HepG2 (cell line): ENCODE data around the gene CD300LF. TPM values are rescaled to one million over a fixed set of nuclear protein-coding genes. Genes with fewer than 3 reads are reported as not detected.

Experiments
- ARID3A ChIP-seq: IDR thresholded peaks from 2 replicates; pipeline ENCODE4 v1.6.1; 2012; ENCODE audit warnings: low read depth, low read length, improper control_type of control experiment
- ATF6 ChIP-seq: sonication (generic); formaldehyde crosslinking; conservative IDR thresholded peaks from 2 replicates; pipeline ENCODE4 v1.4.0; 2020; ENCODE audit warnings: missing genetic modification reagents
- BCL3 ChIP-seq: sonication (generic); formaldehyde crosslinking; IDR thresholded peaks from 2 replicates; pipeline ENCODE4 v1.5.1; 2020; ENCODE audit warnings: mild to moderate bottlenecking, missing genetic modification reagents, moderate library complexity
- FOXA1 ChIP-seq, 2 experiments: fragments of 450-650 bp in 1 of 2; sonication (generic) in 1 of 2; formaldehyde crosslinking in 1 of 2; IDR thresholded peaks; 2 replicates each; pipeline versions ENCODE4 v1.4.0 to v1.6.1; 2016 to 2020; ENCODE audit warnings: missing genetic modification reagents in 1 of 2
- HNF1B ChIP-seq: sonication (generic); formaldehyde crosslinking; IDR thresholded peaks from 2 replicates; pipeline ENCODE4 v1.5.1; 2020; ENCODE audit warnings: mild to moderate bottlenecking, moderate library complexity, missing genetic modification reagents
- NFE2L1 ChIP-seq: sonication (generic); formaldehyde crosslinking; IDR thresholded peaks from 2 replicates; pipeline ENCODE4 v1.4.0; 2020; ENCODE audit warnings: missing genetic modification reagents, mild to moderate bottlenecking, borderline replicate concordance
- PLSCR1 ChIP-seq: sonication (generic); formaldehyde crosslinking; IDR thresholded peaks from 2 replicates; pipeline ENCODE4 v1.5.0; 2020; ENCODE audit warnings: missing genetic modification reagents, mild to moderate bottlenecking, borderline replicate concordance
- SNAPC4 ChIP-seq: sonication (generic); formaldehyde crosslinking; IDR thresholded peaks from 2 replicates; pipeline ENCODE4 v1.4.0; 2020; ENCODE audit warnings: mild to moderate bottlenecking, missing genetic modification reagents
- TIGD3 ChIP-seq: sonication (generic); formaldehyde crosslinking; IDR thresholded peaks from 2 replicates; pipeline ENCODE4 v1.5.1; 2020; ENCODE audit warnings: mild to moderate bottlenecking, missing genetic modification reagents, borderline replicate concordance
- ZBTB7A ChIP-seq: sonication (generic); formaldehyde crosslinking; IDR thresholded peaks from 2 replicates; pipeline ENCODE4 v1.8.0; 2022; ENCODE audit warnings: mild to moderate bottlenecking, missing genetic modification reagents
- ZNF468 ChIP-seq: sonication (generic); formaldehyde crosslinking; IDR thresholded peaks from 2 replicates; pipeline ENCODE4 v1.8.0; 2022; ENCODE audit warnings: mild to moderate bottlenecking, moderate library complexity, missing genetic modification reagents
- ZNF746 ChIP-seq: sonication (generic); formaldehyde crosslinking; IDR thresholded peaks from 2 replicates; pipeline ENCODE4 v1.8.0; 2022; ENCODE audit warnings: mild to moderate bottlenecking, missing genetic modification reagents
- polyA plus RNA-seq, 8 experiments: library from polyadenylated mRNA; depleted of rRNA in 3 of 8; stranded (reverse) in 7 of 8; unstranded in 1 of 8; fragments of >200 nt; fragmentation: Illumina TruSeq in 4 of 8; extraction: Trizol in 4 of 8; gene quantifications; 2 replicates each; pipeline versions ENCODE4 v1.2.1 to v1.2.3, GENCODE V29; 2011 to 2016; ENCODE audit warnings: low read depth in 4 of 8, missing spikeins in 1 of 8, mixed read lengths in 1 of 8; ENCODE audit not compliant: insufficient read depth in 1 of 8
- total RNA-seq, 5 experiments: library from RNA; depleted of rRNA; stranded (reverse); fragments of >200 nt; fragmentation: Illumina TruSeq; extraction: Trizol; gene quantifications; 2 replicates each; pipeline ENCODE4 v1.2.3, GENCODE V29; 2016; ENCODE audit warnings: low read depth in 1 of 5

Gene CD300LF
- total and polyA plus RNA-seq, 2 of the 13 experiments (the other 11 are each of a cell fraction or from before 2014, with no cell fraction given): not detected

- TF ChIP-seq ZBTB7A (CRISPR knock-in tag) (peak; percentile 52; the same call in 1 of the 2 replicates), ATF6 (CRISPR knock-in tag) (no peak), PLSCR1 (CRISPR knock-in tag) (no peak), ZNF468 (CRISPR knock-in tag) (no peak), NFE2L1 (CRISPR knock-in tag) (no peak), SNAPC4 (CRISPR knock-in tag) (no peak), TIGD3 (CRISPR knock-in tag) (no peak), FOXA1 (IDR thresholded peaks at IDR 0.05) (no peak), FOXA1 (CRISPR knock-in tag; IDR thresholded peaks at IDR 0.05) (peak; percentile 80), BCL3 (no peak), ARID3A (no peak), HNF1B (no peak), ZNF746 (no peak)
These were observed 45.5 kb upstream of the CD300LF start (continued) for GRCh38 chr17:74757931-74758847.
